K562 (cell line): ENCODE measurements around the gene PSMG3. TPM values are rescaled to one million over a fixed set of nuclear protein-coding genes. Genes with fewer than 3 reads are reported as not detected.

Source experiments
- ATAC-seq: fragments of 200-7000 bp; cut with Tn5 transposase; 3 replicates; pipeline ENCODE4 v1.9.1; 2020; ENCODE audit warnings: moderate library complexity
- BruUV-seq: library from RNA; stranded (reverse); fragments of 400-500 nt; replicated peaks from 2 replicates; lab custom pipeline; 2021; lab: Mats Ljungman, UMichigan
- CTCF ChIA-PET: fragments of 300-600 bp; formaldehyde crosslinking; extraction: SDS; loops from one replicate; lab custom pipeline; 2021; ENCODE audit warnings: low intra/inter-chr PET ratio; lab: Yijun Ruan, JAX
- POLR2A ChIA-PET: fragments of 300-600, 350-650 bp; sonication (Branson Sonifier 250); formaldehyde crosslinking; extraction: SDS; loops from one replicate; lab custom pipeline; 2021; ENCODE audit warnings: antibody characterized with exemption, inconsistent platforms; lab: Yijun Ruan, JAX
- DNase-seq, 4 experiments: peaks; one replicate each; pipeline versions ENCODE4 v3.0.0 to v3.0.0-alpha.2; 2011 to 2018; ENCODE audit warnings: low spot score in 3 of 4, mixed read lengths in 3 of 4; ENCODE audit errors: extremely low read depth in 1 of 4
- FAIRE-seq: peaks from 2 replicates; lab custom pipeline; 2011; peaks lifted over from hg19 to GRCh38; lab: Jason Lieb, UNC
- H2AFZ ChIP-seq: 2 replicates; pipeline ENCODE4 v1.6.0; 2011; ENCODE audit warnings: low read depth, low read length, control low read depth, inconsistent platforms
- H3K27ac ChIP-seq: fragments of 200-600 bp; 3 replicates; pipeline ENCODE4 v1.8.0; 2011; ENCODE audit warnings: low read depth, mild to moderate bottlenecking, control low read depth, inconsistent platforms, low read length, moderate library complexity, mixed read lengths; ENCODE audit errors: extremely low read depth
- H3K27me3 ChIP-seq, 2 experiments: fragments of 300-600 bp in 1 of 2; 2 replicates in 1 of 2; 3 replicates in 1 of 2; pipeline versions ENCODE4 v1.6.0 to v1.8.0; 2011; ENCODE audit warnings: inconsistent platforms in 2 of 2, low read length in 2 of 2, mild to moderate bottlenecking in 1 of 2, mixed read lengths in 1 of 2, moderate library complexity in 1 of 2; ENCODE audit not compliant: control insufficient read depth in 2 of 2, insufficient read depth in 2 of 2
- H3K36me3 ChIP-seq: fragments of 300-600 bp; 3 replicates; pipeline ENCODE4 v1.8.0; 2011; ENCODE audit warnings: mild to moderate bottlenecking, low read length, inconsistent platforms; ENCODE audit not compliant: control insufficient read depth, insufficient read depth
- H3K4me1 ChIP-seq, 2 experiments: fragments of 200-600 bp in 1 of 2; replicated peaks in 1 of 2; 2 replicates in 1 of 2; 3 replicates in 1 of 2; pipeline versions ENCODE4 v1.5.1 to v1.8.0; 2011; ENCODE audit warnings: inconsistent platforms in 2 of 2, low read length in 2 of 2, mild to moderate bottlenecking in 1 of 2, mixed read lengths in 1 of 2, moderate library complexity in 1 of 2; ENCODE audit not compliant: control insufficient read depth in 2 of 2, insufficient read depth in 2 of 2
- H3K4me2 ChIP-seq: 2 replicates; pipeline ENCODE4 v1.6.1; 2011; ENCODE audit warnings: low read length, control low read depth, inconsistent platforms, mixed read lengths; ENCODE audit not compliant: insufficient read depth
- H3K4me3 ChIP-seq: fragments of 200-600 bp; sonication (generic), shearing (Covaris generic); 2 replicates; pipeline ENCODE4 v1.5.1; 2016; ENCODE audit warnings: control low read depth, inconsistent platforms
- H3K79me2 ChIP-seq: fragments of 200-600 bp; 3 replicates; pipeline ENCODE4 v1.8.0; 2011; ENCODE audit warnings: low read length, inconsistent platforms; ENCODE audit not compliant: control insufficient read depth, insufficient read depth
- H3K9ac ChIP-seq, 2 experiments: 2 replicates each; pipeline versions ENCODE4 v1.6.0 to v1.6.1; 2011; ENCODE audit warnings: low read depth in 2 of 2, low read length in 2 of 2, control low read depth in 1 of 2, inconsistent platforms in 1 of 2, mild to moderate bottlenecking in 1 of 2, mixed read lengths in 1 of 2; ENCODE audit not compliant: insufficient read depth in 1 of 2
- H3K9me1 ChIP-seq: one replicate; pipeline ENCODE4 v1.6.0; 2011; ENCODE audit warnings: inconsistent platforms, mild to moderate bottlenecking, low read length, moderate library complexity; ENCODE audit not compliant: control insufficient read depth, insufficient read depth
- H3K9me3 ChIP-seq: replicated peaks from 2 replicates; pipeline ENCODE4 v1.5.1; 2011; ENCODE audit warnings: low read depth, low read length, inconsistent platforms; ENCODE audit not compliant: control insufficient read depth, insufficient read depth
- H4K20me1 ChIP-seq: replicated peaks from 2 replicates; pipeline ENCODE4 v1.6.1; 2011; ENCODE audit warnings: low read length, inconsistent platforms, mixed read lengths; ENCODE audit not compliant: control insufficient read depth, insufficient read depth
- BCL6 ChIP-seq: fragments of 250-450 bp; sonication (Bioruptor Pico); IDR thresholded peaks from 2 replicates; pipeline ENCODE4 v1.4.0; 2020
- CXXC5 ChIP-seq: fragments of 250-450 bp; sonication (Bioruptor Pico); IDR thresholded peaks from 2 replicates; pipeline ENCODE4 v1.8.0; 2022; ENCODE audit warnings: inconsistent platforms, mild to moderate bottlenecking, moderate library complexity
- DNMT1 ChIP-seq: fragments of 450-650 bp; IDR thresholded peaks from 2 replicates; pipeline ENCODE4 v1.6.1; 2016; ENCODE audit warnings: antibody characterized with exemption, mild to moderate bottlenecking
- E2F6 ChIP-seq, 2 experiments: IDR thresholded peaks; 2 replicates each; pipeline ENCODE4 v1.6.1; 2011; ENCODE audit warnings: borderline replicate concordance in 1 of 2, control low read depth in 1 of 2, low read depth in 1 of 2, low read length in 1 of 2, mild to moderate bottlenecking in 1 of 2, mixed read lengths in 1 of 2, moderate library complexity in 1 of 2; ENCODE audit not compliant: insufficient read depth in 1 of 2, insufficient read length in 1 of 2, poor library complexity in 1 of 2, severe bottlenecking in 1 of 2; ENCODE audit errors: extremely low read depth in 1 of 2
- ERF ChIP-seq: fragments of 450-650 bp; formaldehyde crosslinking; IDR thresholded peaks from 2 replicates; pipeline ENCODE4 v1.4.0; 2020; ENCODE audit warnings: mild to moderate bottlenecking, mixed read lengths
- ETS1 ChIP-seq: conservative IDR thresholded peaks from 2 replicates; pipeline ENCODE4 v1.6.1; 2011; ENCODE audit warnings: low read depth, mild to moderate bottlenecking, low read length; ENCODE audit not compliant: control insufficient read depth
- FUS ChIP-seq: fragments of 200-400 bp; formaldehyde crosslinking; optimal IDR thresholded peaks from 2 replicates; pipeline ENCODE3; 2017; ENCODE audit warnings: low read depth, low read length
- GABPB1 ChIP-seq: sonication (generic); formaldehyde crosslinking; IDR thresholded peaks from 2 replicates; pipeline ENCODE4 v1.8.0; 2022; ENCODE audit warnings: mild to moderate bottlenecking, missing genetic modification reagents
- L3MBTL2 ChIP-seq: fragments of 450-650 bp; IDR thresholded peaks from 2 replicates; pipeline ENCODE4 v1.6.1; 2016; ENCODE audit warnings: mild to moderate bottlenecking, moderate library complexity
- SUPT5H ChIP-seq: fragments of 450-650 bp; IDR thresholded peaks from 2 replicates; pipeline ENCODE4 v1.6.1; 2016
- TARDBP ChIP-seq: fragments of 450-650 bp; IDR thresholded peaks from 2 replicates; pipeline ENCODE4 v1.6.1; 2016
- ZNF263 ChIP-seq: sonication (generic); formaldehyde crosslinking; IDR thresholded peaks from 2 replicates; pipeline ENCODE4 v1.8.0; 2022; ENCODE audit warnings: mild to moderate bottlenecking, missing genetic modification reagents, borderline replicate concordance
- ZNF717 ChIP-seq: fragments of 250-450 bp; sonication (Bioruptor Pico); IDR thresholded peaks from 2 replicates; pipeline ENCODE4 v1.5.0; 2021
- WGBS: fragments of 100-300 bp; shearing (Covaris generic); methylation state at CpG from one replicate; pipeline ENCODE4 v1.1.6; 2016; ENCODE audit warnings: low coverage, mixed read lengths; ENCODE audit not compliant: insufficient coverage; ENCODE audit errors: missing lambda C conversion rate; 5-methylcytosine and 5-hydroxymethylcytosine counted together
- in situ Hi-C: fragments of 300-500 bp; cut with MboI; formaldehyde crosslinking; loops from 4 replicates; pipeline ENCODE4 v1.15.0; 2018; ENCODE audit warnings: inconsistent platforms, mixed read lengths
- intact Hi-C: fragments of 100-400 bp; cut with micrococcal nuclease; formaldehyde crosslinking; loops from 2 replicates; pipeline ENCODE4 v1.14.2; 2022
- polyA plus RNA-seq, 8 experiments: library from polyadenylated mRNA; depleted of rRNA in 4 of 8; stranded (reverse) in 5 of 8; unstranded in 3 of 8; fragments of >200 nt; fragmentation: Nextera tagmentation in 2 of 8; fragmentation: Illumina TruSeq in 1 of 8; extraction: Ambion mirVana in 2 of 8; extraction: Trizol in 1 of 8; gene quantifications; 2 replicates each; pipeline versions ENCODE4 v1.2.1 to v1.2.3, GENCODE V29; 2011 to 2014; ENCODE audit warnings: inconsistent platforms in 1 of 8, missing spikeins in 1 of 8
- total RNA-seq, 7 experiments: library from RNA; depleted of rRNA in 6 of 7; stranded (reverse); fragments of >200 nt in 6 of 7; fragmentation: Illumina TruSeq in 2 of 7; extraction: Trizol in 2 of 7; gene quantifications; 2 replicates each; pipeline versions ENCODE4 v1.2.1 to v1.2.3, GENCODE V29; 2011 to 2021; ENCODE audit warnings: low replicate concordance in 1 of 7
- TF ChIP-seq, protein P1 (sequence below): sonication (generic); formaldehyde crosslinking; IDR thresholded peaks from 2 replicates; pipeline ENCODE4 v1.8.0; 2022; ENCODE audit warnings: mild to moderate bottlenecking, missing genetic modification reagents, borderline replicate concordance

Gene PSMG3
- total and polyA plus RNA-seq, 9 of the 15 experiments (the other 6 are each of a cell fraction or from before 2014, with no cell fraction given) = 34.8 to 122 (median 80.1) TPM

DNA sequence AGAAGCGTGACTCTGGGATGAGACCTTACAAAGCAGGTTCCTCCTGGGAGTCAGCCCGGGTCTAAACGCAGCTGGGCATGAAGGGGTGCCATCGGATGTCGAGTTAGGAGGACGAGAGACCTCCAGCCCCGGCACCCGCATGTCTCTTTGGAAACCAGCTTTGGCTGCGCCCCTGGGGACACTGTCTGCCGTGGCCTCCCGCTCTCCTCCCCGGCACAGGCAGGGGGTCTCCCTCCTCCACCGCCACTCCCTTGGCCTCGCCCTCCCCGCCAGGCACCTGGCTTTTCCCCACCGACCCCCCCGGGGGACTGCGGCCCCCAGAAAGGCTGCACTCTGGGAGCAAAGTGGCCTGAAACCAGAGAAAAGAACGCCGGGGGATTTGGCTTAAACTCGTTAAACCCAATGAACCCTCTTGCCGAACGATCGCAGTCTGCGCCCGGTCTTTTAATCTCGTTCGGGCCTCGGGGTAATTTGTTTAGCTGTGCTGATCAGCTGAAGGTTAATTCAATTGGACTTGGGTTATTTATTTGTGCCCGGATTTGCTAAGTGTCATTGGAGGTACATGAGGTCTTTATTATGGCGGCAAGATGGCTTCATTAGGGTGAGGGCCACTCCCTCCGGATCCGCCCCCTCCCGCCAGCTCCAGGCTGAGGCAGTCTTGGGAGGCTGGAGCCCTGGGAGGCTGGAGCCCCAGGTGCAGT lies 16.4 kb upstream of the PSMG3 start (continued):
- TF ChIP-seq E2F6 (IDR thresholded peaks at IDR 0.05; ENCODE audit: borderline replicate concordance in 1 of 2, extremely low read depth in 1 of 2, insufficient read depth in 1 of 2, insufficient read length in 1 of 2, low read depth in 1 of 2, low read length in 1 of 2, poor library complexity in 1 of 2, severe bottlenecking in 1 of 2) (peak in 1 of 2 experiments; percentile 20), GABPB1 (CRISPR knock-in tag) (no peak), ERF (CRISPR knock-in tag) (no peak)

- peaks cover 6% of the 10 kb centered on the region; the same call in 1 of the 2 replicates for H4K20me1 ChIP-seq
- no peak for ATAC-seq
- H3K9me3 ChIP-seq = no peaks in the 10 kb centered on the region
- no TSS peak for BruUV-seq
- TF ChIP-seq BCL6 (no peak), ETS1 (no peak), DNMT1 (no peak), SUPT5H (no peak), TARDBP (no peak), ZNF263 (CRISPR knock-in tag) (peak; percentile 52; the same call in 1 of the 2 replicates), CXXC5 (CRISPR knock-in tag) (no peak), L3MBTL2 (peak; percentile 7; the same call in 1 of the 2 replicates), FUS (no peak), ZNF717 (CRISPR knock-in tag) (no peak)
- TF ChIP-seq, protein P1, sequence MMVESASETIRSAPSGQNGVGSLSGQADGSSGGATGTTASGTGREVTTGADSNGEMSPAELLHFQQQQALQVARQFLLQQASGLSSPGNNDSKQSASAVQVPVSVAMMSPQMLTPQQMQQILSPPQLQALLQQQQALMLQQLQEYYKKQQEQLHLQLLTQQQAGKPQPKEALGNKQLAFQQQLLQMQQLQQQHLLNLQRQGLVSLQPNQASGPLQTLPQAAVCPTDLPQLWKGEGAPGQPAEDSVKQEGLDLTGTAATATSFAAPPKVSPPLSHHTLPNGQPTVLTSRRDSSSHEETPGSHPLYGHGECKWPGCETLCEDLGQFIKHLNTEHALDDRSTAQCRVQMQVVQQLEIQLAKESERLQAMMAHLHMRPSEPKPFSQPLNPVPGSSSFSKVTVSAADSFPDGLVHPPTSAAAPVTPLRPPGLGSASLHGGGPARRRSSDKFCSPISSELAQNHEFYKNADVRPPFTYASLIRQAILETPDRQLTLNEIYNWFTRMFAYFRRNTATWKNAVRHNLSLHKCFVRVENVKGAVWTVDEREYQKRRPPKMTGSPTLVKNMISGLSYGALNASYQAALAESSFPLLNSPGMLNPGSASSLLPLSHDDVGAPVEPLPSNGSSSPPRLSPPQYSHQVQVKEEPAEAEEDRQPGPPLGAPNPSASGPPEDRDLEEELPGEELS (CRISPR knock-in tag) = no peak
- H3K9ac ChIP-seq = peak overlapping the region in 1 of 2 experiments; percentile 26; a peak in 1 of 4 replicates
- no peak overlapping the region for H2AFZ ChIP-seq
- H3K79me2 ChIP-seq = no peaks in the 10 kb centered on the region
- 17% methylated on average over 30 of the region's 37 CpGs for WGBS
- in situ Hi-C loops (loop anchor here (10.0 kb wide), 1 partner anchor 619 kb away; no protein-coding TSS in a partner anchor), intact Hi-C loops (no loop called here)
- no peak for DNase-seq
- peaks cover 2 to 36% of the 10 kb centered on the region in 2 experiments; a peak in 3 of 5 replicates for H3K4me1 ChIP-seq
- H3K4me2 ChIP-seq = no peak overlapping the region
- no peaks in the 10 kb centered on the region for H3K36me3 ChIP-seq
- no peak overlapping the region for H3K4me3 ChIP-seq
- ChIA-PET CTCF (interaction anchor here (0.6 kb wide), 1 partner anchor 980 kb away, joined by 3 read pairs; no protein-coding TSS in a partner anchor), POLR2A (interaction anchor here (0.5 to 0.7 kb wide), 2 partner anchors 24 to 786 kb away, joined by 3 read pairs; no protein-coding TSS in a partner anchor)
- no peak overlapping the region for H3K27ac ChIP-seq
- FAIRE-seq = no peak
- no peaks in the 10 kb centered on the region for H3K9me1 ChIP-seq
- H3K27me3 ChIP-seq = peaks cover 62 to 89% of the 10 kb centered on the region in 2 experiments
These were observed 15.5 kb upstream of the PSMG3 start for GRCh38 chr7:1585142-1585981.
